CD4-positive, alpha-beta T cell treated with Interleukin-21 for 1 hour (primary cell): ENCODE results near the gene SLCO2A1.

Experiments
- DNase-seq: peaks from one replicate; pipeline ENCODE4 v3.0.0-alpha.2; 2020

Gene SLCO2A1

GRCh38 chr3:133894353-133895207 lies 135.1 kb downstream of the SLCO2A1 start:
- DNase-seq, result no peak

GRCh38 chr3:133893683-133894352 lies 135.9 kb downstream of the SLCO2A1 start:
- DNase-seq, result no peak

- no peak for DNase-seq
Measured at GRCh38 chr3:133892541-133893231, 137.0 kb downstream of the SLCO2A1 start.

- no peak for DNase-seq
Measured at GRCh38 chr3:133891662-133892378, 137.9 kb downstream of the SLCO2A1 start.

DNA sequence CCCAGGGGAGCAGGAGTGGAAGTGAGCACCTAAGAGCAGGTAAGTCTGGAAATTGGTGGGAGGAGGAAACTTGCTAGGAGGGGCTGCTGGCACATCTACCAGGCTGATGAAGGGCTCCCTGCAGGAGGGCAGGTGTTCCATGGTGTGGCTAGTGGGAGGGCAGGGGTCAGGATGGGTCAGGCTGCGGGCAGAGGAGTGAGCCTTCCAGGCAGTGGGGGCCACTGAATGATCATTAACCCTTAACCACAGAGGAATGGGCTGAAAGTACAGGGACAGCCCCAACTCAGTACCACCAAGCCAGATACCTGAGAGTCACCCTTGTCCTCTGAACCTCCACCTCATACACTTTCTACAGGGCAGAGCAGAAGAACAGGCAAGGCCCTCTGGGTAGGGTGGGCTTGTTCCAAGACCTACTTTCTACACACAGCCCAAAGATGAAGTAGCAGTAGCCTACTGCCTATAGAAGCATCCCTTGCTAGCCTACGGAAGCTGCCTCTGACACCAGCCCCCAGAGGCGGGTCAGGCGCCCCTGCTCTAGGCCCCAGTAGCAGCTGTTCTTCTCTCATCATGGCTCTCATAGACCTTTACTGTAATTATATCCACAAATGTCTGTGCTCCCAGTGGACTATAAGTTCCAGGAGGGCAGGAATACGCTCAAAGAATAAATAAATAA lies 138.6 kb downstream of the SLCO2A1 start:
- no peak for DNase-seq

DNA sequence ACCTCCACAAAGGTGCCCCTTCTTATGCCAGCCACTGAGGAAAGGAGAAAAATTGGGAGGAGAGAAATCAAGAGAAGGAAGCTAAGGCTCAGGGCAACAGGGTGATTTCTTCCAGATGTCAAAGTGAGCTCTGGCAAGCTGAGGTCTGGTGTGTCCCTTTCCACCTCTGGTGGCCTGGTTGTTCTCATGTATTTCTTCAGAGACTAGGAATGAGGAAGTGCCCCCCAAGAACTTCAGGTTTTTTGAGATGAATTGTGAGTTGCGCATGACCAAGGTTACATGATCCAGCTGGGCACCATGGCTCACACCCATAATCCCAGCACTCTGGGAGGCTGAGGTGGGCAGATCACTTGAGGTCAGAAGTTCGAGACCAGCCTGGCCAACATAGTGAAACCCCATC lies 139.7 kb downstream of the SLCO2A1 start:
- DNase-seq, result no peak

GRCh38 chr3:133888726-133889340 lies 140.9 kb downstream of the SLCO2A1 start:
- no peak for DNase-seq

DNA sequence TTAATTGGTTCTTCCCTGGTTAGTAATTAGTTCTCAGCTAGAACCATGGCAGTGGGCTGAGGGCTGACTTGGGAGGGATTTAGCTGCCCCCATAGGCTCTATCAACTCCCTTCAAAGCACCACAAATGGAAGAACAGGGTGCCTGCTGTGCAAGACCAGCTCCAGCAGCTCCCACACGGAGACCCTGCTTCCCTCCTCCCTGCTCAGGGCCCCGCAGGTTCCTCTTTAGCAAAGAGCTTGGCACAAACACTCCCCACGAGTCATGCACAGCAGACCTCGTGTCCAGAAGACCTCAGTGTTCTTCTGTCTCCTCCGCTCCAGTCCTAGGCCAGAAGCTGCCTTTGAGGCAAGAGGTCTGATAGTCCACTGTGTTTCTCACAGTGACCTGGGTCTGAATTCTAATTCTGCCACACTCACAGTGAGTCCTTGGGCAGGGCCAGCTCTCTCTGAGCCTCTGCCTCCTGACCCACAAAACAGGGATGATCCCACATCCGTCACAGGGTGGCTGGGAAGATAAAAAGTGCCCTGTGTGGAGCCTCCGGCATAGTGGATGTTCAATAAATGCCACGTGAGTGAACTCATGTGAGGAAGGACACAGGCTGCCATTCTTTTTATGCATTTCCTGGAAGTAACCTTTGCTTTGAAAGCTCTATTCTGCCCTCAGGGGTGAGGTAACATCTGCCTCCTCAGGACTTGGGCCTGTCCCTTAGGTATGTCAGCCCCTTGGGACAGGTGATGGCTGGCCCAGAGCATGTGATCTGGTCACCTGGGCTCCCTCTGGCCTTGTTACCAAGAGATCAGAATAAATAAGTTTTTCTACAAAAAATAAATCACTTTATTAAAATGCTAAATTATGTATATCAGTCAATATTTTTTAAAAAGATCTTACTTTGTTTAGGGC lies 141.7 kb downstream of the SLCO2A1 start:
- no peak for DNase-seq

DNA sequence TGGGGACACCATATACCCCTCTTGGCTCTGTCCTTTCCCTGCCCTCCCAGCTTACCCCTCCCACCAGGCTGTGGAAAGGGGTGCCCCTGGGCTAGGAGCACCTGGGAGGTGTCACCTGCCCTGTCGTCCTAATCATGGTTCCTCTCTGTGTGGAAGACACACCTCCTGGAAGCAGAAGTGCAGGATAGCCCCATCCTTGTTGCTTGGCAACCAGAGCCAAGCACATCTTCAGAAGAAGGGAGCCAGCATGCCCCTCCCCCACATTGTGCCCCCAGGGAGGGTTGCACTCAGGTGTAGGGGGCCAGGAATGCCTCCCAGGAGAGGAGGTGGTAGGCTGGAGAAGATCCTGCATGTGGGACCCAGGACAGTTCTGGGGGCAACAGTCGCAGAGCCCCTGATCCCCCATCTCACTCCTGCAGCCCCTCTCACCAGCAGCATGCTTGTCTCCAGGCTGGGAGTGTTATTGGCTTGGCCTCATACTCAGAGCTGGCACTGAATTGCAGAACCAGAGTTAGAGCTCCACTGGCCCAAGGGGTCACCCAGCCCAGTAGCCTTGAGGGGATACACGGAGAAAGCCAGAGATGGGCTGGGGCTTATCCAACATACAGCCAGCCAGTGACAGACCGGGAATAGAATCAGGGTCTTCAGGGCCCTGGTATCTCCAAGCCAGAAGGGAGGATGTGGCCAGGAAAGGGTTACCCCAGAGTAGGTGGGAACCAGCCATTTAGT lies 142.5 kb downstream of the SLCO2A1 start:
- no peak for DNase-seq

- DNase-seq, result no peak
Measured at GRCh38 chr3:133886031-133886722, 143.5 kb downstream of the SLCO2A1 start.

DNA sequence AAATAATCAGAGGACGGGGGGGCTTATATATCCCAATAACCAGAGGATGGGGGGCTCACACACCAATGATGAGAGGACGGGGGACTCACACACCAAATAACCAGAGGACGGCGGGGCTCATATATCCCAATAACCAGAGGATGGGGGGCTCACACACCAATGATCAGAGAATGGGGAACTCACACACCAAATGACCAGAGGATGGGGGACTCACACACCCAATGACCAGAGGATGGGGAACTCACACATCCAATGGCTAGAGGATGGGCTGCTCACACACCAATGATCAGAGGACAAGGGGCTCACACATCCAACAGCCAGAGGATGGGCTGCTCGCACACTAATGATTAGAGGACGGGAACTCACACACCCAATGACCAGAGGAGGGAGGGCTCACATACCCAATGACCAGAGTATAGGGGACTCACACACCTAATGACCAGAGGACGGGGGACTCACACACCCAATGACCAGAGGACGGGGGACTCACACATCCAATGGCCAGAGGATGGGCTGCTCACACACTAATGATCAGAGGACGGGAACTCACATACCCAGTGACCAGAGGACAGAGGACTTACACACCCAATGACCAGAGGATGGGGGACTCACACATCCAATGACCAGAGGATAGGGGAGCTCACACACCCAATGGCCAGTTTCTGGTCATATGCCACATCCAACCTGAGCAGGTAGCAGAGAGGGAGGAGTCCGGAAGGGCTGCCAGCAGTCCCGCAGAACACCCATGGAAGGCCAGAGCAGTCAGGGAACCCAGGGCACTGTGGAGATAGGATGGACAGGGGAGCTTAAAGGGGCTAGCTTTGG lies 144.6 kb downstream of the SLCO2A1 start:
- no peak for DNase-seq

GRCh38 chr3:133884054-133884886 lies 145.5 kb downstream of the SLCO2A1 start:
- DNase-seq, result no peak

DNA sequence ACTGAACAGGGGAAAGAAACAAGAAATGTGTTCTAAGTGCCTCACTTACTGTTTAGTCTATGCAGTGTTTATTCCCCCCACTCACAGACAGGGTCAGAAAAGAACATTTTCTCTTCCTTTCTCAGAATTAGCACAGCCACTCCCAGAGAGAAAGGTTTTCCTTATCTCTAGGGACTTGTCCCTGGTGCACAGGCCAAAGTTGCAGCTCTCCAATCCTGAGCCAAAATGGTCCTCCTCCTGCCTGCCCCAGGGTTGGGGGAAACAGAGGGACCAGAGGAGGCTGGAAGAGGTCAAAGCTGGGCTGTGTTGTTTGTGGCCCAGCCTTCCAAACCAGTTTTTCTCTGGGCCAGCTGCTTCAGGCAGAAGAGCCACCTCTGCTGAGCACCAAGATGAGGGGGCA lies 146.1 kb downstream of the SLCO2A1 start:
- DNase-seq, result no peak

DNA sequence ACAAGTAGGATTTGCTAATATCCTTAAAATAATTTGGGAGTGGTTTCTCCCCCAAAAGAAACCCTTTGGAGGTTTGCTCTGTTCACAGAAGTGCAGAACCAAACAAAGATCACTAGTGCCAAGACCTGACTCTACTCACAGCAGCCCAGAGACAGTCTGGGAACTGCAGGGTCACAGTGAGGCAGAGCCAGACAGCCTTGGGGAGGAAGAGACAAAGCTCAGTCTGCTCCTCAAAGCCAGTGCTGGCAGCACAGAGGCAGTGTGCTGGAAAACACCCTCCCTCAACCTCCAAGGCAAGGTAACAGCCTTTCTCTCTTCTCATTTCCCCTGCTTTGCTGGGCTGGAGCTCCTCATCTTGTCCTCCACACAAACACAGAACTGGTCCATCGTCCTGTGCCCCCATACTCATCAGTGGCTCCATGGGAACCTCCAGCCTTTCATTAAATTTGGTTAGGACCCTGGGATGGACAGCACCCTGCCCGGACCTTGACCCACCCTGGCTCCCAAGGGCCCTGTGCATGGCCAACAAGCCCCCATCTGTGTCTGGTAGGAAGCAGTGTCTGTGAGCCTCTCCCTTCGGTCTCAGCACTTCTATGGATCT lies 146.6 kb downstream of the SLCO2A1 start:
- no peak for DNase-seq

GRCh38 chr3:133881939-133882825 lies 147.5 kb downstream of the SLCO2A1 start:
- DNase-seq, result peak; percentile 11

GRCh38 chr3:133881492-133881891 lies 148.2 kb downstream of the SLCO2A1 start:
- no peak for DNase-seq
